NCI-H748 (cell line): ENCODE data around the gene VPREB3.
"Not testable (repeated sequence)": the region's sequence is repeated elsewhere in the genome, so short reads cannot be mapped to it uniquely, and the experiment has no call there.

Experiments
- DNase-seq: peaks from one replicate; lab custom pipeline; 2025; ENCODE audit not compliant: unreplicated experiment; lab: John Stamatoyannopoulos, UW

The VPREB3 gene

DNA sequence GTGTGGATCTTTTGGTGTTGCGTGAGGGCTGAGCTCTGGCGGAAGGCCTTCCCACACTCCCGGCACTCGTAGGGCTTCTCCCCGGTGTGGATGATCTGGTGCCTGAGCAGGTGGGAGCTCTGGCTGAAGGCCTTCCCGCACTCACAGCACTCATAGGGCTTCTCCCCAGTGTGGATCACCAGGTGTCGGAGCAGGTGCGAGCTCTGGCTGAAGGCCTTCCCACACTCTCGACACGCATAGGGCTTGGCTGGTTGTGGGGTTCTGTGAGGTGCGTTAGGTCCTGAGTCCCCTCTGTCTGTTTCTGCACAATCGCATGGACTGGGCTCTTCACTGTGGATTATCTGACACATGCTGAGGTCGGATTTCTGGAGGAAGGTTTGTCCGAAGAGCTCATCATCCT is 9.7 kb downstream of the VPREB3 start:
- DNase-seq = no peak

GRCh38 chr22:23744001-23744400 is 10.2 kb downstream of the VPREB3 start:
- DNase-seq = no peak

- DNase-seq = no peak
These were observed 10.9 kb downstream of the VPREB3 start for GRCh38 chr22:23743303-23743705.

DNA sequence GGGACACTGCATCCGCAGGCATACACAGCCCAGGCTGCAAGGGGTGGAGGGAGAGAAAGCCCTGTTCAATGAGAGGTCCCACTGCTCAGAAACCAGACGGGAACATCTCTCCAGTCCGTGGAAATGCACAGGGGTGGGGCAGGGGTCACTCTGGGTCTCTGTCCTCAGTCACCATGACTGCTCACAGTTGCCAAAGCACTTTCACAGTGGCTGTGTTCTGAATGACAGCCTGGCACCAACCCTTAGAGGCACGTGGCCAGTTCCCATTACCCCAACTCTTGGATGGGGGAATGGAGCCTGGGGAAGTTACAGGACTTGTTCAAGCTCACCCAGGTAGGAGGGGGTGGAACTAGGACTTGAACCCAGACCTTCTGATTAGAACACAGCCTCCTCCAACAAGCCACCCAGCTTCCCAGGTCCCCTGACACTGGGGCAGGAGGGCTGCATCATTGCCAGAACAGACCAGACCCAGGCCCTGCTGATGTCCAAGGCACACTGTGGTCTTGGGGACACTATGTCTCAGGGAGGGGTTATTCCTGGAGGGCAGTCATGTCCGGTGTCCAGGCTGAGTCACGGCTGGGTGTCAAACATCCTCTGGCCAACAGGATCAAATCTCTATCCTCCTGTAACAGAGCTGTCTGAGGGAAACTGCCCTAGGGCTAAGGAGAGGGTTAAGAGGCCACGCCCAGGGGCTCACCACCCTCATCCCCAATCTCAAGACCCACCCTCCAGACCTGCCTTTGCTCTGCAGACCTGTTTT is 11.5 kb downstream of the VPREB3 start:
- DNase-seq = no peak

- no peak for DNase-seq
These were observed 16.5 kb downstream of the VPREB3 start for GRCh38 chr22:23737696-23738095.

GRCh38 chr22:23728108-23728507 is 26.1 kb downstream of the VPREB3 start:
- DNase-seq = not testable (repeated sequence)

- no peak for DNase-seq
These were observed 31.5 kb downstream of the VPREB3 start for GRCh38 chr22:23722724-23723123.

GRCh38 chr22:23722160-23722559 is 32.1 kb downstream of the VPREB3 start:
- DNase-seq = no peak

GRCh38 chr22:23720855-23721254 is 33.4 kb downstream of the VPREB3 start:
- DNase-seq = no peak

DNA sequence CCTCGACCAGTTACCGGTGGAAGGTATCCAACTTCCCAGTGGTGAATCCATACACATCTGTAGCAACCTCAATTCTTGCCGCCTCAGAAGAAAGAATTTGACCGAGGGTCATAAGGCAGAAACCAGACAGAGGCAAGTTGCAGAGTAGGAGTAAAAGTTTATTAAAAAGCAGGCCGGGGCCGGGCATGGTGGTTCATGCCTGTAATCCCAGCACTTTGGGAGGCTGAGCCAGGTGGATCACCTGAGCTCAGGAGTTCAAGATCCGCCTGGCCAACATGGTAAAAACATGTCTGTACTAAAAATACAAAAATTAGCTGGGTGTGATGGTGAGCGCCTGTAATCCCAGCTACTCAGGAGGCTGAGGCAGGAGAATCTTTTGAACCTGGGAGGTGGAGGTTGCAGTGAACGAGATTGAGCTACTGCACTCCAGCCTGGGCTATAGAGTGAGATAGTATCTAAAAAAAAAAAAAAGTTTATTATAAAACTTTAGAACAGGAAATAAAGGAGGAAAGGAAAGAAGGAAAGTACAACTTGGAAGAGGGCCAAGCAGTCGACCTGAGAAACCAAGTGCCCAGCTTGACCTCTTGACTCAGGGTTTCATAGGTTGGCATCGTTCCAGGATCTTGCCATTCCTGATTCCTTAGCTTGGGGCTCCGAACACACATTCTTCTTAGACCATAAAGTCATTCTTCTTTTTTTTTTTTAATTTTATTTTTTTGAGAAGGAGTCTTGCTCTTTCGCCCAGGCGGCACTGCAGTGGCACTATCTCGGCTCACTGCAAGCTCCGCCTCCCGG is 35.7 kb downstream of the VPREB3 start:
- no peak for DNase-seq

GRCh38 chr22:23716811-23717801 is 37.1 kb downstream of the VPREB3 start:
- DNase-seq = peak; percentile 89

DNA sequence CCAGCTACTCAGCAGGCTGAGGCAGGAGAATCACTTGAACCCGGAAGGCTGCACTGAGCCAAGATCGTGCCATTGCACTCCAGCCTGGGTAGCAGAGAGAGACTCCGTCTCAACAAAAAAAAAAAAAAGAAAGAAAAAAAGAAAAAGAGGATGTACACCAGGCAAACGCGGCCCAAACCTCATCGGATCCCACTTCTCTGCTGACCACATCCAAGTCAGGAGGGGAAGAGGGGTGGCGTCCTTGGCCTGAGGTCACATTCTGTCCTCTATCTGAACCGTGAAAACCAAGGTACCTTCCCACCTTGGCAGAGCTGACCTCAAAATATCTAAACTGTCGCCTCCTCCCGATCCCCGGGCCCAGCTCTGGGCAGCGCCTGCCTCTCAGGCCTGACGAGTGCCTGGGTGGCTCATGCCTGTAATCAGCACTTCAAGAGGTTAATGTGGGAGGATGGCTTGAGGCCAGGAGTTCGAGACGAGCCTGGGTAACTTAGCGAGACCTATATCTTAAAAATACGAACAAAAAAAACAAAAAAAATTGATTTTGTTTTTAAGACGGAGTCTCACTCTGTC is 38.3 kb downstream of the VPREB3 start:
- no peak for DNase-seq

GRCh38 chr22:23714596-23715578 is 39.3 kb downstream of the VPREB3 start:
- DNase-seq = no peak

GRCh38 chr22:23713696-23714595 is 40.3 kb downstream of the VPREB3 start:
- DNase-seq = no peak

GRCh38 chr22:23712256-23712655 is 42.0 kb downstream of the VPREB3 start:
- no peak for DNase-seq

DNA sequence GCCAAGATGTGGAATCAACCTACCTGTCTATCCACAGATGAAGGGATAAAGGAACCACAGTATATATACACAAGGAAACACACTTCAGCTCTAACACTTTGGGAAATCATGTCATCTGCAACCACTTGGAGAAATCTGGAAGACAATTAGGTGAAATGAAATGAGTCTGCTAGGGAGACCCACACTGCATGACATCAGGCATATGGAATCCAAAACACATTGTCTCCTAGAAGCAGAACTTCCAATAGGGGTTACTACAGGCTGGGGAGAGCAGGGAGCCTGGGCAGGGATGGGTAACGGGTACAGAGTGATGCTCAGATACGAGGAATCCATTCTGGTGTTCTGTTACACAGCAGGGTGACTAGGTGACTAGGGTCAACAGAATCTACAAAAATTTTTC is 45.1 kb downstream of the VPREB3 start:
- no peak for DNase-seq

GRCh38 chr22:23708270-23708669 is 46.0 kb downstream of the VPREB3 start:
- DNase-seq = no peak

DNA sequence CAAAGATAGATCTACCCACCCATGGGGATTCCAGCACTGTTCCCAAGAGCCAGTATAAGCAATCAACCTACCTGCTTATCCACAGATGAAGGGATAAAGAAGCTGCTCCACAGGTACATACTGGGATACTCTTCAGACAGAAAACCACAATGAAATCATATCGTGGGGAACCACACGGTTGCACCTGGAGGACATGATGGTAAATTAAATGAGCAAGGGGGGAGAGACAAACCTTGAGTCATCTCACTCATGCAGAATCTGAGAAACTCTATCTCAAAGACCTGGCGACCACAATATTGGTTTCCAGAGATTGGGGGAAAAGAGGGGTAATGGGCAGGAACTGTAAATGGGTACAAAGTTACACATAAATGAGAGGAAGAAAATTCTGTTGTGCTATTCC is 48.9 kb downstream of the VPREB3 start:
- DNase-seq = no peak

DNA sequence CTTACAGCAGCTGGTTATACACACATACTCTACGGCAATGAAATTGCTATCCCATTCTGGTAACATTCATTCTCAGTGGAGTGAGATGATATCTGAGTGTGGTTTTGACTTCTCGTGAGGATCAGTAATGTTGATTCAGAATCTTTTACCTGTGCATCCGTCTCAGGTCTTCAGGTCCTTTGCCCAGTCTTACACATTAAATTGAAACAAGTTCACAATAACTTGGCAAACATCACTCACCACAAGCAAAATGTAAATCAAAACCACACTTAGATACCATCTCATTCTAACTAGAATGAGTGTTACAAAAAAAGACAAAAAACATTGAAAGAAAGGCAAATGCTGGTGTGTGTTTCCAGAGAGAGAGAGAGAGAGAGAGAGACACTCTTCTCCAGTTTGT is 49.4 kb downstream of the VPREB3 start:
- DNase-seq = no peak
